SK-N-MC (cell line): Measurements from ENCODE around the gene PMP22.

Experiments
- EZH2 ChIP-seq: fragments of 200-600 bp; sonication (generic); IDR thresholded peaks from one replicate; pipeline ENCODE4 v1.6.1; 2017; ENCODE audit warnings: antibody characterized with exemption
- FOXP2 ChIP-seq: optimal IDR thresholded peaks from 2 replicates; pipeline ENCODE3; 2011; ENCODE audit warnings: mild to moderate bottlenecking, moderate library complexity; ENCODE audit not compliant: insufficient read depth; ENCODE audit errors: extremely low read length, control extremely low read depth
- POLR2AphosphoS5 ChIP-seq: IDR thresholded peaks from 2 replicates; pipeline ENCODE4 v1.6.1; 2012; ENCODE audit warnings: mild to moderate bottlenecking, low read depth, low read length, borderline replicate concordance

- no peak for TF ChIP-seq POLR2AphosphoS5
- TF ChIP-seq EZH2: no peak
- TF ChIP-seq FOXP2: no peak
Observed at GRCh38 chr17:15238676-15239422, 26.3 kb downstream of the PMP22 start.
